Epithelial cell of proximal tubule (primary cell): ENCODE measurements around the gene TMEM151B. TPM values are rescaled to one million over a fixed set of nuclear protein-coding genes. Genes with fewer than 3 reads are reported as not detected.
A peak's percentile ranks its signal among the peaks of the same experiment; 100 is the strongest.

Source experiments
- DNase-seq: peaks from one replicate; pipeline ENCODE4 v3.0.0-alpha.2; 2011; ENCODE audit warnings: low read depth
- H3K4me3 ChIP-seq: 2 replicates; pipeline ENCODE4 v1.5.1; 2011; ENCODE audit warnings: low read depth, mild to moderate bottlenecking, low read length
- CTCF ChIP-seq: conservative IDR thresholded peaks from 2 replicates; pipeline ENCODE4 v1.5.1; 2012; ENCODE audit warnings: low read depth, mild to moderate bottlenecking, low read length
- total RNA-seq: library from RNA; depleted of rRNA; stranded (reverse); fragments of >200 nt; gene quantifications from 2 replicates; pipeline ENCODE4 v1.2.3, GENCODE V29; 2015

Gene TMEM151B
- total RNA-seq: 0.07 TPM in 1 of 2 replicates, not detected in the other

GRCh38 chr6:44269921-44270525 lies at the start of gene TMEM151B:
TMEM151B (plus strand) TSS chr6:44270450; CDS start chr6:44270743, 293 bp downstream.
- DNase-seq: no peak
- H3K4me3 ChIP-seq: no peak within 1 kb of the TSS
- no peak for TF ChIP-seq CTCF

- no peak for TF ChIP-seq CTCF
- H3K4me3 ChIP-seq: no peak overlapping the region
- DNase-seq: no peak
These were observed 49.3 kb upstream of the TMEM151B start for GRCh38 chr6:44220913-44221290.

- peak overlapping the region; percentile 27 for H3K4me3 ChIP-seq
- TF ChIP-seq CTCF: peak; percentile 87
- DNase-seq: no peak
These were observed 48.8 kb upstream of the TMEM151B start for GRCh38 chr6:44221291-44221960.

GRCh38 chr6:44221961-44222335 lies 48.3 kb upstream of the TMEM151B start:
- DNase-seq: no peak
- no peak for TF ChIP-seq CTCF
- peak overlapping the region; percentile 27 for H3K4me3 ChIP-seq

- TF ChIP-seq CTCF: no peak
- H3K4me3 ChIP-seq: peak overlapping the region; percentile 66
- no peak for DNase-seq
These were observed 47.5 kb upstream of the TMEM151B start for GRCh38 chr6:44222486-44223318.

GRCh38 chr6:44223319-44224028 lies 46.8 kb upstream of the TMEM151B start, which contains the start of gene SLC29A1:
SLC29A1 (plus strand) TSS chr6:44223595; CDS start chr6:44227314, 3,719 bp downstream.
- TF ChIP-seq CTCF: no peak
- peak within 1 kb of the TSS; percentile 66 for H3K4me3 ChIP-seq
- no peak for DNase-seq
